SH-SY5Y (cell line): ENCODE results near the gene TRIO.

Experiments
- GATA2 ChIP-seq: IDR thresholded peaks from 2 replicates; pipeline ENCODE4 v1.6.1; 2011; ENCODE audit warnings: mild to moderate bottlenecking, low read depth, low read length
- GATA3 ChIP-seq: IDR thresholded peaks from 2 replicates; pipeline ENCODE4 v1.6.1; 2011; ENCODE audit warnings: low read depth, mild to moderate bottlenecking, low read length, moderate library complexity

- TF ChIP-seq GATA2 (no peak), GATA3 (no peak)
Measured at GRCh38 chr5:14508046-14508445, 364.9 kb downstream of the TRIO start.
